GM18502 (cell line): ENCODE measurements around the gene FFAR2.

ENCODE experiments used
- ATAC-seq: cut with Tn5 transposase; IDR thresholded peaks from one replicate; pipeline ENCODE4 v1.9.1; 2021; ENCODE audit warnings: mild to moderate bottlenecking; ENCODE audit not compliant: unreplicated experiment, poor library complexity

FFAR2 gene

DNA sequence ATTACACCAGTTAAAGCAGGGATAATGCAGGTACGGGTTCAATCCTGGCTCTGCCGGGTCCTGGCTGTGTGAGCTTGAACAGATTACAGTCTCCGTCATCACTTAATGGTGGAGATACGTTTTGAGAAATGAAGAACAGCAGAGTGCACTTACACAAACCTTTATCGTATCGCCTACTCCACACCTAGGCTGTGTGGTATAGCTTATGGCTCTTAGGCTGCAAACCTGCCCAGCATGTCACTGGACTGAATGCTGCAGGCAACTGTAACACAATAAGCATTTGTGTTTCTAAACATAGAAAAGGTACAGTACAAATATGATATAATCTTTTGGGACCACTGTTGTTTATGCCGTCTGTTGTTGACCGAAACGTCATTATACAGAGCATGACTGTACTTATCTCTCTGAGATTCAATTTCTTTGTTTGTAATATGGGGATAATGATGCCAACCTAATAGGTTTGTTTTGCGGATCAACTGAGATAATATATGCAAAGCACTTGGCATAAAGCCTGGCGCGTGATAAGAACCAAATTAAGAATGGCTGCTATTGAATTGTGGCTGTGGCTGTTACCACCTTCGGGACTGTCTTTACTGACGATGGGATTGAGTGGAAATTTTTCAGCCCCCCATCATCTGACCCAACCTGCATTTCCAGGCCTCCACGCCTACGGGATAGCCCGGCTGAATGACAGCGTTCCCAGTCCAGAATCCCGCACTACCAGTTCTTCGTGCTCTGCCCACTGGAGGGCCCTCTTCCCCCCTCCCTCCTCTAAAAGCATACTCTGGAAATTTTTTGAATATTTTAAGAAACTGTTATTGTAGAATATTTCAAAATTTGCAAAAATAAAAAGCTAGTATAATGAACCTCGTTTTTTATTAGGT, 31.0 kb downstream of the FFAR2 start:
- ATAC-seq, result no peak

GRCh38 chr19:35483089-35483488, 35.0 kb downstream of the FFAR2 start:
- no peak for ATAC-seq

GRCh38 chr19:35484252-35485036, 36.4 kb downstream of the FFAR2 start:
- ATAC-seq, result peak; percentile 67

DNA sequence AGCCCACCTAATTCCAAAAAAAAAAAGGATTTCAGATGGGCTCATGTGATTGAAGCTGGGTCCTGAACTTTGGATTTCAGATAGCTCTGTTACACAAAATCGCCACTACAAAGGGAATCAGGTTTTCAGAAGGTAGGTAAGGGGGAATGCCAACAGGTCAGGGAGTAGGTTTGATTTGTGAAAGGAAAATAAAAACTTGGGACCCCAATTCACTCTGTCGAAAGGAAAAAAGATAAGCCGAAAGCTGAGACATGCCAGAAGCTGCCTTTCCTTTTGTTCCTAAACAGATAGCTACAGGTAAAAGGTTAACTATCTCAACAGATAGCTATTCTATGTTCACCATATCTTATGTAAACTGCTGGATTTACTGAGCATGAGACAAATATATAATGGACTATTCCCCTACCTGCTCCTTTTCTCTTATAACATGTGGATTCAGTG, 38.2 kb downstream of the FFAR2 start:
- no peak for ATAC-seq

DNA sequence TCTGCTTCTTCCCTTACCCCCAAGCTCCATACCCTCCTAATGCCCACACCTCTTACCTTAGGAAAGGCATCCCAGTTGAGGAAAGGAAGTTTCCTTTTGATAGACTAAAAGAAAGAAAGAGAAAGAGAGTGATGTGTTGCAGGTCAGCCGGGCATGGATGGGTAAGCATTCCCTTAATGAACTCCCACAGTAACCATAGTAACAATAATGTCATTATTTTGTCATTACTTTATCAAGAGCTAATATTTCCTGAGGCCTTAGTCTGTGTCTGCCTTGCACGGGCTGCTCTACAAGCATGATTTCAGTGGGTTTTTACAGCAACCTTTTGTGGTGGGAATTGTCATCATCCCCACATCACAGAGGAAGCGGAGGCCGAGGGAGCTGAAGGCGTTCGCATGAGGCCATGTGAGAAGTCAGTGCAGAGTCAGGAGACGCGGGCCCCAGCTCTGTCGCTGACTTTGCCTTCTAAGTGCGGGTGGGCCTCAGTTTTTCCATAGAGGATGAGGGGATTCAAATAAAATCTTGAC, 39.7 kb downstream of the FFAR2 start:
- ATAC-seq, result no peak

DNA sequence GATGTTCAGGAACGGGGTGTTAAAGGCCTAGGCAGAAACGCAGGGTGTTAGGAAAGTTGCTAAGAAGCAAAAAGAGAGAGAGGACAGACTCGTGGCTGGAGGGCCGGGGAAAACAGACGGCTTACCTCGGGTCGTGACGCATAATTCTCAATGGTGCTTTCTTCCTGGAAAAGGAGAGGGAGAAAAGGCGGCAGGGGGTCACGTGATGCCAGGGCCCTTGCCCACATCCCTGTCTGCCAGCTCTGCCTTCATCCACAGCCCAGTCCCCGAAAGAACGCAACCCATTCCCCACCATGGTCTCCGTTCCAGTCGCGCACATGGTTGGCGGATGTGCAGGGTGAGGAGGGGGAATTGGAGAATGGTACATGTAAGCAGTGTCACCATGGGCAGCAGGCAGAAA, 40.6 kb downstream of the FFAR2 start:
- ATAC-seq, result no peak

DNA sequence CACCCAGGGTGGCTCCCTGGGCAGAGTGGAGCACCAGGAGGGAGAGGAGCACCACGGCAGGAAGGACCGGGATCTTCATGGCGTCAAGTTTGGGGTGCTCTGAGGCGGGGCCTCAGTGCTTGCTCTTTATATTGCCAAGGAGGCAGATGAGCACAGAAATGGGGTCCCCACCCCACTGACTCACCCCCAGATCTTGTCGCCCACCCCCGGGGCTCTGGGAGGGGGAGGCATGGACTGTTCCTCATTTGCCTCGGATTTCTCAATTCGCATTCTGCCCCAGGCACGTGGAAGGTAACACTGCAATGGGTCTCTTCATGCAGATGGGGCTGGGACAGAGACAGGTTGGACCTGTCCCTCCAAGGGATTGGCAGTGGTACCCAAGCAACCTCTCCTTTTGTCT, 42.3 kb downstream of the FFAR2 start, which contains the start of gene KRTDAP:
KRTDAP (minus strand) TSS at position 101 of the 400 bp plus-strand sequence; CDS start at position 79, 22 bp downstream.
- ATAC-seq, result no peak

DNA sequence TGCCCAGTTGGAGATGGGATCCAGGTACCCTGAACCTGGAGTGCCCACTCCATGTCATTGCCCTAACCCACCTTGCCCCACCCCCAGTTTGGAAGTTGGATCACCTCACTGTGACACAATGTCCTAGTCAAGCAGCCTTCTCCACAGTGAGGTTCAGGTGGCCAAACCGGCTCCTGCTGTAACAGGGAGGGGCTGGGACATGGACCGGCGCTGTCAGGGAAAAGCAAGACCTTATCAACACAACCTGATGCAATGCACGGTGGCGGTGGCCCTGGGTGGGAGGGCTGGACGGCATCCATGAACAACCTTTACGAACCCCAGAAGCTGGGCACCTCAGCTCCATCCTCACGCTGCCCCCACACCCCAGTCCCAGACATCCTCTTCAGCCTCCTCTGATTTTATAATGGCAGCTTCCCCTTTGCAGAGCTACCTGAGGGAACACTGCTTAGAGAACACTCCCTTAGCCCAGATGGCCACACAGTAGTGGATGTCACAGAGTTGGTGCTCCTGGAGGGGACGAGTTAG, 43.8 kb downstream of the FFAR2 start:
- ATAC-seq, result no peak

- ATAC-seq, result no peak
Measured at GRCh38 chr19:35493971-35494370, 45.9 kb downstream of the FFAR2 start.

DNA sequence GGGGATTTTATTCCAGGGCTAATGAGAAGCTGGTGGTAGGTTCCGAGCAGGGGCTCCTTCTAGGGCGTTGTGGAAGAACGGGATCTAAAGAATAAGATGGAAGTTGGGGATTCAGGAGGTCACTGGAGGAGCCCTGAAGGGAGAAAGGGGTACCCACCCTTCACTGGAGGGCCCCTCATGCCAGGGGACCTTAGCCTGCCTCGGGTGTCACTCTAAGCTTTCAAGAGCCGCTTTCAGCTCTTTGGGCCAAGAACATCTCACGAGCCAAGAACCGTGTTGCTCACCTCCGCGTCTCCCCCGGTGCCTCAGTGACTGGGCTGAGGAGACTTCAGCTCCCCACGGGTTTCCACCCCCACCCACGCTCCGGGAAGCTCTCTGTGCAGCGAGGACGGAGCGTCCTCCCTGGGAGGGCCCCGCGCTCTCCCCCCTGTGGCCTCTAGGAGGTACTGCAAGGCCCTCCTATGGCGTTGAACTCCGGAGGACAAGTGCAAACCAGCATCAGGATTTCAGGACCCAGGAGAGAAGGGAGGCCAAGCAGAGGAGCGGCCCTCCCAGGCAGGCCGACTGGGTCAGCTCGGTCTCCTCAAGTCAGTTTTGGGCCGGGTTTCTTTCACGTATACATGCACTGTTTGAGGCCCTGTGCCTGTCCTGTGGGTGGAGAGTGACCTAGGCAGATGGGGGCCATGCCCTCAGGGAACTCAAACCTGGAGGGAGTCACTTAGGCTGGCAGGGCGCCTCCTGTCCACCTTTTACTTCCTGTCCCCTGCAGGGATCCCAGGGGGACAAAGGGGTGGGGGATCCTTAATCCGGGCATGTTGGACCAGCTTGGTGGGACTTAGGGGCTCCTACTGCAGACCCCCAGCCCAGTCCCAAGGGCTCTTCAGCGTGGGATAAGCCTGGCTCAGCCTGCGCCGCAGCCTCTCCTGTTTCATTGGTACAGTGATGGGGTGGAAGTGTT, 47.3 kb downstream of the FFAR2 start:
- no peak for ATAC-seq

DNA sequence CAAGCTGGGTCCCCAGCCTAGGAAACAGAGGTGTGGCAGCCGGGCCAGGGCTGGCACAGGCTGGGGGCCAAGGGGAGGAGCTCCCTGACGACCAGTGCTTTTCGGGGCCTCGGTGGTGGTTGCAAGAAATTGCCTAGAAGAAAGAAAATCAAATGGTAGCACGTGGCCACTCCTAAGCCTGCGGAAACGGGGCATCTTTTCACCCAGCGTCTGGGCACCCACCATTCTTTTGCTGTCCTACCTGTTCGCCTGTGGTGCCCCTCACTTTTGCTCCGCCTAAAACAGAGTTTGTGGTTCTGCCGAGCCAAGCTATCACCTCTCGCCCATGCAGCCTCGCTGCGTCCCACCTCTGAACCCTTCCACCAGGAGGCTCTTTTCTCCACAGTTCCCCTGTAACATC, 49.3 kb downstream of the FFAR2 start:
- no peak for ATAC-seq

DNA sequence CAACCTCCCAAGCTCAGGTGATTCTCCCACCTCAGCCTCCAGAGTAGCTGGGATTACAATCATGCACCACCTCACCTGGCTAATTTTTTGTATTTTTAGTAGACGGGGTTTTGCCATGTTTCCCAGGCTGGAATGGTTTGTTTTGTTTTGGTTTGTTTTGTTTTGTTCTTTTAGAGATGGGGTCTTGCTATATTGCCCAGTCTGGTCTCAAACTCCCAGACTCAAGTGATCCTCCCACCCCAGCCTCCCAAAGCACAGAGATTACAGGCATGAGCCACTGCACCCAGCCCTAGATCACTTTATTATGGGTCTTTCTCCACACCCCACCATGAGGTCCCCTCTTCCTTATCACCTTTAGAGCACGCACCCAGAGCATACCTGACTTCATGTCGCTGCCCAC, 50.2 kb downstream of the FFAR2 start:
- ATAC-seq, result no peak

- ATAC-seq, result no peak
Measured at GRCh38 chr19:35498984-35499527, 51.0 kb downstream of the FFAR2 start.

GRCh38 chr19:35500611-35501010, 52.6 kb downstream of the FFAR2 start:
- no peak for ATAC-seq
